GM12878 (cell line): Measurements from ENCODE around the gene ANO6. TPM values are rescaled to one million over a fixed set of nuclear protein-coding genes. Genes with fewer than 3 reads are reported as not detected.

Experiments used
- ATAC-seq: fragments of 200-7000 bp; cut with Tn5 transposase; 3 replicates; pipeline ENCODE4 v1.9.1; 2020; ENCODE audit warnings: mild to moderate bottlenecking, moderate library complexity
- BruUV-seq: library from RNA; stranded (reverse); fragments of 400-500 nt; replicated peaks from 2 replicates; lab custom pipeline; 2021; lab: Mats Ljungman, UMichigan
- CTCF ChIA-PET: fragments of 300-600 bp; sonication (Branson Sonifier 250); formaldehyde crosslinking; extraction: SDS; loops from one replicate; lab custom pipeline; 2021; ENCODE audit warnings: inconsistent platforms; lab: Yijun Ruan, JAX
- POLR2A ChIA-PET: fragments of 350-600 bp; formaldehyde crosslinking; extraction: SDS; loops from one replicate; lab custom pipeline; 2021; ENCODE audit warnings: inconsistent platforms; lab: Charles Lee
- RAD21 ChIA-PET: fragments of 300-600 bp; sonication (Branson Sonifier 250); formaldehyde crosslinking; loops from one replicate; lab custom pipeline; 2023; ENCODE audit warnings: antibody characterized with exemption; ENCODE audit not compliant: unreplicated experiment; lab: Charles Lee
- SMC1A ChIA-PET: fragments of 300-600 bp; sonication (Branson Sonifier 250); formaldehyde crosslinking; loops from one replicate; lab custom pipeline; 2023; ENCODE audit not compliant: unreplicated experiment, uncharacterized antibody; lab: Charles Lee
- DNase-seq: peaks from one replicate; pipeline ENCODE4 v3.0.0-alpha.2; 2011; ENCODE audit warnings: low read depth, low spot score
- FAIRE-seq: peaks from 3 replicates; lab custom pipeline; 2011; peaks lifted over from hg19 to GRCh38; lab: Jason Lieb, UNC
- H2AFZ ChIP-seq: 2 replicates; pipeline ENCODE4 v1.6.0; 2011; ENCODE audit warnings: low read depth, low read length, control low read depth; ENCODE audit not compliant: control insufficient read depth
- H3K27ac ChIP-seq: 2 replicates; pipeline ENCODE4 v1.5.1; 2011; ENCODE audit warnings: control low read depth; ENCODE audit not compliant: control insufficient read depth, insufficient read depth
- H3K27me3 ChIP-seq, 2 experiments: replicated peaks in 1 of 2; 2 replicates each; pipeline versions ENCODE4 v1.6.0 to v1.6.1; 2011; ENCODE audit warnings: low read length in 1 of 2; ENCODE audit not compliant: control insufficient read depth in 2 of 2, insufficient read depth in 2 of 2
- H3K36me3 ChIP-seq, 2 experiments: 2 replicates each; pipeline ENCODE4 v1.5.1; 2011; ENCODE audit warnings: low read length in 1 of 2; ENCODE audit not compliant: control insufficient read depth in 2 of 2, insufficient read depth in 2 of 2
- H3K4me1 ChIP-seq: 2 replicates; pipeline ENCODE4 v1.6.1; 2011; ENCODE audit warnings: mild to moderate bottlenecking, low read length, moderate library complexity, mixed read lengths; ENCODE audit not compliant: control insufficient read depth, insufficient read depth
- H3K4me2 ChIP-seq: 2 replicates; pipeline ENCODE4 v1.6.0; 2011; ENCODE audit warnings: control low read depth; ENCODE audit not compliant: control insufficient read depth, insufficient read depth
- H3K4me3 ChIP-seq: fragments of 200-600 bp; sonication (generic); 2 replicates; pipeline ENCODE4 v1.5.1; 2016
- H3K79me2 ChIP-seq: 2 replicates; pipeline ENCODE4 v1.6.0; 2011; ENCODE audit warnings: low read length; ENCODE audit not compliant: control insufficient read depth, insufficient read depth
- H3K9ac ChIP-seq: 2 replicates; pipeline ENCODE4 v1.8.0; 2011; ENCODE audit warnings: low read length, control low read depth, mixed read lengths; ENCODE audit not compliant: control insufficient read depth, insufficient read depth
- H3K9me3 ChIP-seq: replicated peaks from 3 replicates; pipeline ENCODE4 v1.5.1; 2011; ENCODE audit warnings: mild to moderate bottlenecking, low read length; ENCODE audit not compliant: control insufficient read depth, insufficient read depth
- H4K20me1 ChIP-seq: 2 replicates; pipeline ENCODE4 v1.6.0; 2011; ENCODE audit not compliant: control insufficient read depth, insufficient read depth
- ASH2L ChIP-seq: fragments of 300-600, 200-600 bp; sonication (generic); IDR thresholded peaks from 2 replicates; pipeline ENCODE4 v1.6.1; 2017; ENCODE audit warnings: low read depth, mild to moderate bottlenecking, borderline replicate concordance
- CBX5 ChIP-seq: sonication (generic); IDR thresholded peaks from 2 replicates; pipeline ENCODE4 v1.6.1; 2016; ENCODE audit warnings: low read depth, moderate library complexity, mild to moderate bottlenecking, inconsistent platforms
- CHD1 ChIP-seq: IDR thresholded peaks from 2 replicates; pipeline ENCODE4 v1.6.1; 2012; ENCODE audit warnings: low read depth, low read length, improper control_type of control experiment
- CHD2 ChIP-seq: IDR thresholded peaks from 2 replicates; pipeline ENCODE4 v1.6.1; 2011; ENCODE audit warnings: low read depth, low read length, improper control_type of control experiment, borderline replicate concordance
- CREM ChIP-seq: IDR thresholded peaks from 2 replicates; pipeline ENCODE4 v1.6.1; 2014; ENCODE audit warnings: antibody characterized with exemption, low read depth
- EZH2 ChIP-seq: IDR thresholded peaks from 2 replicates; pipeline ENCODE4 v1.6.1; 2012; ENCODE audit warnings: low read depth, mild to moderate bottlenecking, control low read depth, inconsistent platforms, low read length, borderline replicate concordance; ENCODE audit not compliant: control insufficient read depth
- FOXK2 ChIP-seq: fragments of 450-650 bp; IDR thresholded peaks from 2 replicates; pipeline ENCODE4 v1.6.1; 2017; ENCODE audit warnings: mild to moderate bottlenecking, moderate library complexity
- KLF5 ChIP-seq: fragments of 450-650 bp; IDR thresholded peaks from 2 replicates; pipeline ENCODE4 v1.6.1; 2014; ENCODE audit warnings: mild to moderate bottlenecking; ENCODE audit not compliant: partially characterized antibody
- NFXL1 ChIP-seq: fragments of 450-650 bp; IDR thresholded peaks from 2 replicates; pipeline ENCODE4 v1.6.1; 2017; ENCODE audit warnings: antibody characterized with exemption, mild to moderate bottlenecking, borderline replicate concordance
- RBBP5 ChIP-seq: fragments of 200-600 bp; sonication (generic); conservative IDR thresholded peaks from 2 replicates; pipeline ENCODE4 v1.6.1; 2016
- SMARCA5 ChIP-seq: fragments of 450-650 bp; IDR thresholded peaks from 2 replicates; pipeline ENCODE4 v1.6.1; 2017; ENCODE audit warnings: mild to moderate bottlenecking
- SRF ChIP-seq, 2 experiments: IDR thresholded peaks; 2 replicates each; pipeline ENCODE4 v1.6.1; 2011; ENCODE audit warnings: low read depth in 2 of 2, low read length in 2 of 2, mild to moderate bottlenecking in 1 of 2, moderate library complexity in 1 of 2
- TBL1XR1 ChIP-seq: IDR thresholded peaks from 2 replicates; pipeline ENCODE4 v1.6.1; 2012; ENCODE audit warnings: low read depth, low read length, improper control_type of control experiment
- WGBS: methylation state at CpG from one replicate; pipeline ENCODE4 v1.1.6; 2016; ENCODE audit warnings: low lambda C conversion rate; ENCODE audit not compliant: insufficient replicate concordance, insufficient coverage; ENCODE audit errors: missing lambda C conversion rate; 5-methylcytosine and 5-hydroxymethylcytosine counted together
- in situ Hi-C: fragments of 300-500 bp; cut with MboI; formaldehyde crosslinking; loops from 9 replicates; pipeline ENCODE4 v1.14.3; 2018; ENCODE audit warnings: mixed read lengths
- intact Hi-C: fragments of 100-400 bp; cut with micrococcal nuclease; formaldehyde crosslinking; loops from one replicate; pipeline ENCODE4 v1.14.2; 2022; ENCODE audit not compliant: unreplicated experiment
- polyA plus RNA-seq, 11 experiments: library from polyadenylated mRNA; depleted of rRNA in 4 of 11; unstranded in 6 of 11; stranded (reverse) in 5 of 11; fragments of >200 nt; fragmentation: Nextera tagmentation in 4 of 11; fragmentation: Illumina TruSeq in 1 of 11; extraction: Ambion mirVana in 4 of 11; extraction: Trizol in 1 of 11; gene quantifications; 1 replicate in 1 of 11; 2 replicates in 10 of 11; pipeline versions ENCODE4 v1.2.1 to v1.2.3, GENCODE V29; 2011 to 2016; ENCODE audit warnings: inconsistent platforms in 2 of 11, missing spikeins in 2 of 11, low read depth in 1 of 11
- total RNA-seq, 4 experiments: library from RNA; depleted of rRNA in 3 of 4; stranded (reverse); fragments of >200 nt in 3 of 4; fragmentation: Illumina TruSeq in 1 of 4; extraction: Trizol in 1 of 4; gene quantifications; 2 replicates each; pipeline versions ENCODE4 v1.2.1 to v1.2.3, GENCODE V29; 2013 to 2021
- TF ChIP-seq, protein P1 (sequence below): IDR thresholded peaks from 2 replicates; pipeline ENCODE4 v1.6.1; 2011; ENCODE audit warnings: borderline replicate concordance, low read depth, mild to moderate bottlenecking, moderate library complexity, low read length; ENCODE audit not compliant: insufficient read depth, poor library complexity, severe bottlenecking
- TF ChIP-seq, protein P2 (sequence below): IDR thresholded peaks from 2 replicates; pipeline ENCODE4 v1.6.1; 2011; ENCODE audit warnings: low read depth, mild to moderate bottlenecking, low read length, moderate library complexity, borderline replicate concordance; ENCODE audit errors: extremely low read depth
- TF ChIP-seq, protein P3 (sequence below): fragments of 450-650 bp; IDR thresholded peaks from 2 replicates; pipeline ENCODE4 v1.6.1; 2014; ENCODE audit warnings: mild to moderate bottlenecking
- TF ChIP-seq, protein P4 (sequence below): IDR thresholded peaks from 2 replicates; pipeline ENCODE4 v1.6.1; 2011; ENCODE audit warnings: low read depth, low read length, improper control_type of control experiment, borderline replicate concordance

ANO6 gene
- total and polyA plus RNA-seq, 10 of the 15 experiments (the other 5 are each of a cell fraction or from before 2014, with no cell fraction given): 4.6 to 30.3 (median 26.0) TPM

DNA sequence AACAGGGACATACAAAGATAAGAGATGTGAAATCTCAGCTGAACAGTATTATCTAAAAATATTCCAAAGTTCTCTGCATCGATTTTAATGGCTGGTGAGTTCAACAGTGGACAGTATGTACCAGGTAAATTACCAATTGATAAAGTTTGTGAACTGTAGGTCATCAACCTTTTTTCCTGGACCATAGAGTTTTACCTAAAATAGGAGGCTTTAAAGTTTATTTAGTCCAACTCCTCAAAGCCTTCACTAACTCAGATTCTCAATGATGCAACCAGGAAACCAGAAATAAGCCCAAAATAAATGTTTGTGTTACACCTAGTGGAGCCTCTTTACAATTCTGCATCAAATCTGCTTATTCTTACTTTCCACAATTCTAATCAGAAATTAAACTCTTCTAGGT is 205.8 kb downstream of the ANO6 start:
- 100% methylated on average over 1 of the region's 1 CpG for WGBS
- ChIA-PET POLR2A (no interaction called here), CTCF (interaction anchor here (1.7 kb wide), 1 partner anchor 122 kb away, joined by 4 read pairs; no protein-coding TSS in a partner anchor), RAD21 (no interaction called here), SMC1A (interaction anchor here (0.6 to 1.5 kb wide), 3 partner anchors 10 to 133 kb away, joined by 3 to 5 read pairs (median 3); no protein-coding TSS in a partner anchor)
- ATAC-seq: no peak
- Histone ChIP-seq H3K4me1 (no peaks in the 10 kb centered on the region), H3K79me2 (no peaks in the 10 kb centered on the region), H2AFZ (no peak overlapping the region), H3K4me3 (no peak overlapping the region), H4K20me1 (no peaks in the 10 kb centered on the region), H3K4me2 (no peak overlapping the region), H3K9ac (no peak overlapping the region), H3K27ac (no peak overlapping the region), H3K27me3 (no peaks in the 10 kb centered on the region), H3K9me3 (no peaks in the 10 kb centered on the region), H3K36me3 (peaks cover 1 to 29% of the 10 kb centered on the region in 2 experiments; a peak in 3 of 4 replicates)
- intact Hi-C loops (loop anchor here (10.0 kb wide), 1 partner anchor 247 kb away; no protein-coding TSS in a partner anchor), in situ Hi-C loops (no loop called here)
- no TSS peak for BruUV-seq
- no peak for DNase-seq
- no peak for FAIRE-seq
- TF ChIP-seq NFXL1: no peak
- no peak for TF ChIP-seq ASH2L
- no peak for TF ChIP-seq CHD1
- no peak for TF ChIP-seq RBBP5
- TF ChIP-seq FOXK2: no peak
- no peak for TF ChIP-seq TBL1XR1
- TF ChIP-seq SMARCA5: no peak
- TF ChIP-seq CHD2: no peak
- TF ChIP-seq SRF (IDR thresholded peaks at IDR 0.05; ENCODE audit: low read depth in 2 of 2, low read length in 2 of 2): no peak
- TF ChIP-seq, protein P1, sequence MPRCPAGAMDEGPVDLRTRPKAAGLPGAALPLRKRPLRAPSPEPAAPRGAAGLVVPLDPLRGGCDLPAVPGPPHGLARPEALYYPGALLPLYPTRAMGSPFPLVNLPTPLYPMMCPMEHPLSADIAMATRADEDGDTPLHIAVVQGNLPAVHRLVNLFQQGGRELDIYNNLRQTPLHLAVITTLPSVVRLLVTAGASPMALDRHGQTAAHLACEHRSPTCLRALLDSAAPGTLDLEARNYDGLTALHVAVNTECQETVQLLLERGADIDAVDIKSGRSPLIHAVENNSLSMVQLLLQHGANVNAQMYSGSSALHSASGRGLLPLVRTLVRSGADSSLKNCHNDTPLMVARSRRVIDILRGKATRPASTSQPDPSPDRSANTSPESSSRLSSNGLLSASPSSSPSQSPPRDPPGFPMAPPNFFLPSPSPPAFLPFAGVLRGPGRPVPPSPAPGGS: no peak
- TF ChIP-seq, protein P2, sequence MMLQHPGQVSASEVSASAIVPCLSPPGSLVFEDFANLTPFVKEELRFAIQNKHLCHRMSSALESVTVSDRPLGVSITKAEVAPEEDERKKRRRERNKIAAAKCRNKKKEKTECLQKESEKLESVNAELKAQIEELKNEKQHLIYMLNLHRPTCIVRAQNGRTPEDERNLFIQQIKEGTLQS: no peak
- TF ChIP-seq, protein P3, sequence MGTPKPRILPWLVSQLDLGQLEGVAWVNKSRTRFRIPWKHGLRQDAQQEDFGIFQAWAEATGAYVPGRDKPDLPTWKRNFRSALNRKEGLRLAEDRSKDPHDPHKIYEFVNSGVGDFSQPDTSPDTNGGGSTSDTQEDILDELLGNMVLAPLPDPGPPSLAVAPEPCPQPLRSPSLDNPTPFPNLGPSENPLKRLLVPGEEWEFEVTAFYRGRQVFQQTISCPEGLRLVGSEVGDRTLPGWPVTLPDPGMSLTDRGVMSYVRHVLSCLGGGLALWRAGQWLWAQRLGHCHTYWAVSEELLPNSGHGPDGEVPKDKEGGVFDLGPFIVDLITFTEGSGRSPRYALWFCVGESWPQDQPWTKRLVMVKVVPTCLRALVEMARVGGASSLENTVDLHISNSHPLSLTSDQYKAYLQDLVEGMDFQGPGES: no peak
- TF ChIP-seq, protein P4, sequence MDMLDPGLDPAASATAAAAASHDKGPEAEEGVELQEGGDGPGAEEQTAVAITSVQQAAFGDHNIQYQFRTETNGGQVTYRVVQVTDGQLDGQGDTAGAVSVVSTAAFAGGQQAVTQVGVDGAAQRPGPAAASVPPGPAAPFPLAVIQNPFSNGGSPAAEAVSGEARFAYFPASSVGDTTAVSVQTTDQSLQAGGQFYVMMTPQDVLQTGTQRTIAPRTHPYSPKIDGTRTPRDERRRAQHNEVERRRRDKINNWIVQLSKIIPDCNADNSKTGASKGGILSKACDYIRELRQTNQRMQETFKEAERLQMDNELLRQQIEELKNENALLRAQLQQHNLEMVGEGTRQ: no peak
- TF ChIP-seq CREM: no peak
- TF ChIP-seq CBX5: no peak
- TF ChIP-seq KLF5: no peak
- no peak for TF ChIP-seq EZH2
